T-helper 1 cell treated with Interleukin-12 subunit alpha and Interleukin-12 subunit beta and Interleukin-4 antibody, amounts not matched to agents 30 ng/mL and 1 ng/mL, for 36 hours (primary cell): Measurements from ENCODE around the gene SRSF8. TPM values are rescaled to one million over a fixed set of nuclear protein-coding genes. Genes with fewer than 3 reads are reported as not detected.

Experiments
- intact Hi-C: fragments of 100-400 bp; cut with micrococcal nuclease; formaldehyde crosslinking; loops from one replicate; pipeline ENCODE4 v1.15.1; 2024
- total RNA-seq: library from RNA; stranded (reverse); gene quantifications from 2 replicates; pipeline ENCODE4 v1.2.3, GENCODE V29; 2022

SRSF8 gene
- total RNA-seq, 1 donor from 2014 or later, result 41.6 TPM

GRCh38 chr11:95067841-95068219 lies 1.1 kb downstream of the SRSF8 start:
- intact Hi-C loops, result loop anchor here (1.0 to 10.0 kb wide), 19 partner anchors 21 to 1871 kb away; partner anchors contain the start of genes ANKRD49, C11orf54, CCDC82 and CEP295

- intact Hi-C loops, result loop anchor here (1.0 to 10.0 kb wide), 18 partner anchors 21 to 1872 kb away; partner anchors contain the start of genes ANKRD49, C11orf54, CCDC82 and CEP295
Observed at GRCh38 chr11:95068549-95068948, 1.8 kb downstream of the SRSF8 start.

GRCh38 chr11:95070471-95070870 lies 3.8 kb downstream of the SRSF8 start:
- intact Hi-C loops, result no loop called here

GRCh38 chr11:95072948-95073347 lies 6.2 kb downstream of the SRSF8 start:
- intact Hi-C loops, result no loop called here

- intact Hi-C loops, result no loop called here
Observed at GRCh38 chr11:95074792-95075563, 8.3 kb downstream of the SRSF8 start.

GRCh38 chr11:95076416-95076815 lies 9.7 kb downstream of the SRSF8 start:
- intact Hi-C loops, result no loop called here

- intact Hi-C loops, result no loop called here
Observed at GRCh38 chr11:95076981-95077380, 10.3 kb downstream of the SRSF8 start.

GRCh38 chr11:95078526-95078925 lies 11.8 kb downstream of the SRSF8 start:
- intact Hi-C loops, result no loop called here

GRCh38 chr11:95081010-95081409 lies 14.3 kb downstream of the SRSF8 start:
- intact Hi-C loops, result loop anchor here (10.0 kb wide), 1 partner anchor 934 kb away; no protein-coding TSS in a partner anchor

GRCh38 chr11:95081412-95081811 lies 14.7 kb downstream of the SRSF8 start:
- intact Hi-C loops, result loop anchor here (10.0 kb wide), 1 partner anchor 933 kb away; no protein-coding TSS in a partner anchor

- intact Hi-C loops, result loop anchor here (10.0 kb wide), 1 partner anchor 932 kb away; no protein-coding TSS in a partner anchor
Observed at GRCh38 chr11:95082576-95083001, 15.9 kb downstream of the SRSF8 start.

- intact Hi-C loops, result loop anchor here (10.0 kb wide), 1 partner anchor 930 kb away; no protein-coding TSS in a partner anchor
Observed at GRCh38 chr11:95084509-95084908, 17.8 kb downstream of the SRSF8 start.

- intact Hi-C loops, result loop anchor here (5.0 to 10.0 kb wide), 2 partner anchors 930 to 1257 kb away; partner anchors contain the start of gene MAML2
Observed at GRCh38 chr11:95085117-95085816, 18.5 kb downstream of the SRSF8 start.

GRCh38 chr11:95086151-95086550 lies 19.4 kb downstream of the SRSF8 start:
- intact Hi-C loops, result loop anchor here (5.0 to 10.0 kb wide), 2 partner anchors 929 to 1256 kb away; partner anchors contain the start of gene MAML2

GRCh38 chr11:95086836-95087570 lies 20.3 kb downstream of the SRSF8 start:
- intact Hi-C loops, result loop anchor here (5.0 to 10.0 kb wide), 2 partner anchors 928 to 1255 kb away; partner anchors contain the start of gene MAML2

- intact Hi-C loops, result loop anchor here (1.0 to 10.0 kb wide), 12 partner anchors 21 to 1301 kb away; partner anchors contain the start of genes ANKRD49, CWC15, FAM76B and FUT4
Observed at GRCh38 chr11:95088946-95089619, 22.4 kb downstream of the SRSF8 start.

- intact Hi-C loops, result loop anchor here (1.0 to 10.0 kb wide), 15 partner anchors 22 to 1893 kb away; partner anchors contain the start of genes ANKRD49, CWC15, FAM76B and FUT4
Observed at GRCh38 chr11:95089620-95090542, 23.2 kb downstream of the SRSF8 start, which contains the start of gene ENDOD1. Gene ENDOD1 (plus strand): TSS chr11:95089846. CDS start chr11:95089928, 82 bp downstream.

- intact Hi-C loops, result loop anchor here (2.0 to 5.0 kb wide), 4 partner anchors 23 to 1894 kb away; partner anchors contain the start of gene SLC36A4
Observed at GRCh38 chr11:95091663-95092180, 25.0 kb downstream of the SRSF8 start.
